Measurements from ENCODE around the gene UBB. TPM values are rescaled to one million over a fixed set of nuclear protein-coding genes. Genes with fewer than 3 reads are reported as not detected.

The UBB gene
- total RNA-seq, 4 donors from 2014 or later = 917 to 1,584 (median 1,245) TPM

DNA sequence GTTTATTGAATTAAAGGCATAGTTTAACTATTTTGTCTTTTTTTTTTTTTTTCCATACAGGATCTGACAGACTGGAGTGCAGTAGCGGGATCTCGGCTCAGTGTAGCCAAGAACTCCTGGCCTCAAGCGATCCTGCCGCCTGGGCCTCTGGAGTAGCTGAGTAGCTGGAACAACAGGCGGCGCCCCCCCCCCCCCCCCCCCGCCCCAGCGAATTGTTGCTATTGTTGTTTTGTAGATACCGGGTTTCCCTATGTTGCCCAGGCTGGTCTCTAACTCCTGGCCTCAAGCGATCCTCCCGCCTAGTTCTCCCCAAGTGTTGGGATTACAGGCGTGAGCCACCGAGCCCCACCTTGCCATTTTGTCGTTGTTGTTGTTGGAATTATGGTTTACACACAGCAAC is 26.3 kb upstream of the UBB start:
- Histone ChIP-seq H3K36me3 (no peaks in the 10 kb centered on the region), H3K27me3 (no peaks in the 10 kb centered on the region), H3K9me3 (no peaks in the 10 kb centered on the region), H3K4me1 (peaks cover 7% of the 10 kb centered on the region in 2 donors), H3K4me3 (replicated peaks in 1 of 3) (no peak overlapping the region), H3K27ac (no peak overlapping the region)
- 87 to 88% methylated on average over 14 of the region's 14 CpGs for WGBS, 2 donors
- intact Hi-C loops (cut with DNase I) = no loop called here
- no peak for DNase-seq
- no peak for TF ChIP-seq POLR2A (IDR thresholded peaks at IDR 0.05)
- TF ChIP-seq, protein P1, sequence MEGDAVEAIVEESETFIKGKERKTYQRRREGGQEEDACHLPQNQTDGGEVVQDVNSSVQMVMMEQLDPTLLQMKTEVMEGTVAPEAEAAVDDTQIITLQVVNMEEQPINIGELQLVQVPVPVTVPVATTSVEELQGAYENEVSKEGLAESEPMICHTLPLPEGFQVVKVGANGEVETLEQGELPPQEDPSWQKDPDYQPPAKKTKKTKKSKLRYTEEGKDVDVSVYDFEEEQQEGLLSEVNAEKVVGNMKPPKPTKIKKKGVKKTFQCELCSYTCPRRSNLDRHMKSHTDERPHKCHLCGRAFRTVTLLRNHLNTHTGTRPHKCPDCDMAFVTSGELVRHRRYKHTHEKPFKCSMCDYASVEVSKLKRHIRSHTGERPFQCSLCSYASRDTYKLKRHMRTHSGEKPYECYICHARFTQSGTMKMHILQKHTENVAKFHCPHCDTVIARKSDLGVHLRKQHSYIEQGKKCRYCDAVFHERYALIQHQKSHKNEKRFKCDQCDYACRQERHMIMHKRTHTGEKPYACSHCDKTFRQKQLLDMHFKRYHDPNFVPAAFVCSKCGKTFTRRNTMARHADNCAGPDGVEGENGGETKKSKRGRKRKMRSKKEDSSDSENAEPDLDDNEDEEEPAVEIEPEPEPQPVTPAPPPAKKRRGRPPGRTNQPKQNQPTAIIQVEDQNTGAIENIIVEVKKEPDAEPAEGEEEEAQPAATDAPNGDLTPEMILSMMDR (IDR thresholded peaks at IDR 0.05) = no peak

DNA sequence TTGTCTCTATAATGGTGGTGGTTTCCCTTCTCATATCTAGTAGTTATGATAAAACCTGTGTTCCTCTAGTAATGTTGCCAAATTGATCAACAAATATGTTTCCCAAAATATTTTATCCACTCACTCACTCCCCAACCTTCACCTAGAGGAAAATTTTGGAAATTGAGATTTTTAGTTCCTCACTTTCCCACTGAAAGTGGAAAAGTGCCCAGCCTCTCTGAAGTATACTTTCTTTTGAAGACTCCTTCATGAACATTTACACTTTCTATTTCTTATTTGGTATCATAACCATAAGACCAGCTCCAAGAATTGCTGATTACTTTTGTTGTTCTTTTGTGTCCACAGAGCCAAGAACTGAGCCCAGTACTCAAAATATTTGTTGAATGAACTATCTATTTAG is 22.5 kb upstream of the UBB start:
- TF ChIP-seq, protein P1 (IDR thresholded peaks at IDR 0.05) = no peak
- no peak for TF ChIP-seq POLR2A (IDR thresholded peaks at IDR 0.05)

DNA sequence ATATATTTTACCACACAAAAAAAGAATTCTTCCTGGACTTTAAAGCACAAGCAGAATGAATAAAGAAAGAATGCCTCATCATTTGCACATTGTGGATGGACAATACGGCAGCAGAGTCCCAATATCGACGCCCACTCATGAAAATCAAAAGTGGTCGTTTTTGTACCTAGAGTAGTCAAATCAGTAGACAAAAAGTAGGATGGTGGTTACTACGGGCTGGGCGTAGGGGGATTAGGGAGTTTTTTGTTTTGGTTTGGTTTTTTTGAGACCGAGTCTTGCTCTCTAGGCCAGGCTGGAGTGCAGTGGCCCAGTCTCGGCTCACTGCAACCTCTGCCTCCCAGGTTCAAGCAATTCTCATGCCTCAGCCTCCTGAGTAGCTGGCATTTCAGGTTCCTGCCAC is 19.0 kb upstream of the UBB start:
- Histone ChIP-seq H3K9me3 (no peaks in the 10 kb centered on the region), H3K4me3 (replicated peaks in 1 of 3) (no peak overlapping the region), H3K27ac (no peak overlapping the region), H3K4me1 (peaks cover 5 to 9% of the 10 kb centered on the region in 2 donors), H3K36me3 (no peaks in the 10 kb centered on the region), H3K27me3 (no peaks in the 10 kb centered on the region)
- TF ChIP-seq, protein P1 (IDR thresholded peaks at IDR 0.05) = no peak
- TF ChIP-seq POLR2A (IDR thresholded peaks at IDR 0.05) = no peak
- WGBS, 2 donors = 84 to 92% methylated on average over 8 of the region's 8 CpGs
- DNase-seq = no peak
- intact Hi-C loops (cut with DNase I) = loop anchor here (10.0 kb wide), 1 partner anchor 163 kb away; no protein-coding TSS in a partner anchor

More for the DNA sequence above, 22.5 kb upstream of the UBB start:
- Histone ChIP-seq H3K27ac (no peak overlapping the region), H3K4me1 (peaks cover 0 to under 1% of the 10 kb centered on the region in 2 donors), H3K4me3 (replicated peaks in 1 of 3) (no peak overlapping the region), H3K27me3 (no peaks in the 10 kb centered on the region), H3K36me3 (no peaks in the 10 kb centered on the region), H3K9me3 (no peaks in the 10 kb centered on the region)
- intact Hi-C loops (cut with DNase I) = no loop called here
- DNase-seq = no peak

DNA sequence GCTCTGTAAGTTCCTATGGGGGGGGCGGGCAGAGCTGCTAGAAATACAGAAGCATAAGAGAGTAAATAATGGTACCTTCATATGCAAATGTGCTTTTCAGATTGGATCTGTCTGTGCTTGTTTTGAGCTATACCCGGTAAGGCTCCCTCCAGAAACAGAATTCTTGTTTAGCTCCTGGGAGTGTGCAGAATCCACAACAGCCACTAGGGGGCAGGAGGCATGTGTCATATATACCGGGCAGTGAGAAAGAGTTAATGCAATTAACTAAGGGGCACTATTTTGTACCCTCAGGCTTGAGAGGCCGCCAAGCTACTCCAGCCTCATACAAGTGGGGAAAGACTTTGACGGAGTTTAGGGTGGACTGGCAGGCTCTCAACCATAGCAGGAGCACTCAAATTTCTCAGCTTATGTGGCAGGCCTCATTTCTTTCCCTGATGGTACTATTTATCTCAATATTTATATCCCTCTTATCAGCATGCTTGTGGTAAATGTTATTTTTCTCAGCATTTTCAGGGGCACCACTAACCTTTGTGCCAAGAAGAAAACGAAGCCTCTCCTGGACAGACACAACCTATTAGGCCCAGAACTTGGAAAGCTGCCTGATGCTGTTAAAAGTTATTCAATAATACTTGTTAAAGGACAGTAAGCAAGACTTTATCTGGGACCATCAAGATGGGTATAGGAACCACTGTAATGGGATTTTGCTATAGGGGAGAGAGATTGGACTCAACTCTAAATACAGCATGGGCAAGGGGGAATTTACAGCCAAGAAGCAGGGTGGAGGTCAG is 16.9 kb upstream of the UBB start:
- WGBS, 2 donors = 8 to 9% methylated on average over 6 of the region's 6 CpGs
- H3K4me1 ChIP-seq = peaks cover 5 to 9% of the 10 kb centered on the region in 2 donors
- H3K9me3 ChIP-seq = no peaks in the 10 kb centered on the region
- H3K4me3 ChIP-seq (replicated peaks in 1 of 3) = no peak overlapping the region
- no peaks in the 10 kb centered on the region for H3K27me3 ChIP-seq
- peak overlapping the region in 2 of 3 donors; percentile 27 to 43 for H3K27ac ChIP-seq
- intact Hi-C loops (cut with DNase I) = loop anchor here (10.0 kb wide), 1 partner anchor 161 kb away; no protein-coding TSS in a partner anchor
- peak; percentile 75 to 76 for DNase-seq
- no peaks in the 10 kb centered on the region for H3K36me3 ChIP-seq
- TF ChIP-seq, protein P1 (IDR thresholded peaks at IDR 0.05) = peak; percentile 81 to 93 (median 84)
- TF ChIP-seq POLR2A (IDR thresholded peaks at IDR 0.05) = no peak

DNA sequence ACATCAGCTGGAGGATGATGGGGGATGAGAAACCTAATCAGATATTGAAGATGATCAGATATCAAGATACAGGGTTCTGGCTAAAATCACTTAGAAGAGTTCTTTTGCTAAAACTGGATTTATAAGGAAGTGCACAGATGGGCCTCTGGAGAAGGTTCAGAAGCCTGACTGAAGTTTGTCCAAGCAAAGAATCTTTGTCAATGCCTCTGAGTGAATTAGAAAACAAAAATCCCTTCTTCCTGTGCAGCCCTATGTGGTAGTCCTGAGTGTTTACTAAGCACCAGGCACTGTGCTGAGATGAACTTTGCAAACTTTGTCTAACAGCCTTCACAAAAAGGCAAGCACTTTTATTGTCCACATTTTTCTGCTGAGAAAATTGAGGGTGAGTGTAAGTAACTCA is 16.3 kb upstream of the UBB start:
- Histone ChIP-seq H3K27ac (peak overlapping the region in 1 of 3 donors; percentile 43), H3K36me3 (no peaks in the 10 kb centered on the region), H3K27me3 (no peaks in the 10 kb centered on the region), H3K4me3 (replicated peaks in 1 of 3) (no peak overlapping the region), H3K9me3 (no peaks in the 10 kb centered on the region), H3K4me1 (peaks cover 5 to 9% of the 10 kb centered on the region in 2 donors)
- TF ChIP-seq, protein P1 (IDR thresholded peaks at IDR 0.05) = no peak
- no peak for TF ChIP-seq POLR2A (IDR thresholded peaks at IDR 0.05)
- intact Hi-C loops (cut with DNase I) = loop anchor here (10.0 kb wide), 1 partner anchor 160 kb away; no protein-coding TSS in a partner anchor
- no peak for DNase-seq

Measured in thyroid gland (tissue), 4 donors.